T-helper 1 cell treated with Interleukin-12 subunit alpha and Interleukin-12 subunit beta and Interleukin-4 antibody, amounts not matched to agents 30 μg/mL and 1 μg/mL, for 36 hours (primary cell): ENCODE results near the gene TAS2R60.
"Not testable (repeated sequence)": the region's sequence is repeated elsewhere in the genome, so short reads cannot be mapped to it uniquely, and the experiment has no call there.

Source experiments
- H3K27ac Mint-ChIP-seq: one replicate; pipeline ENCODE4 v1.8.0; 2021; ENCODE audit warnings: mild to moderate bottlenecking, mixed read lengths
- H3K27me3 Mint-ChIP-seq: one replicate; pipeline ENCODE4 v1.8.0; 2021; ENCODE audit warnings: low read depth, mixed read lengths
- H3K36me3 Mint-ChIP-seq: one replicate; pipeline ENCODE4 v1.8.0; 2021; ENCODE audit warnings: low read depth, mixed read lengths
- H3K4me1 Mint-ChIP-seq: one replicate; pipeline ENCODE4 v1.8.0; 2021; ENCODE audit warnings: low read depth, mixed read lengths
- H3K4me3 Mint-ChIP-seq: one replicate; pipeline ENCODE4 v1.8.0; 2021; ENCODE audit warnings: mild to moderate bottlenecking, moderate library complexity, mixed read lengths
- H3K9me3 Mint-ChIP-seq: one replicate; pipeline ENCODE4 v1.8.0; 2021; ENCODE audit warnings: mixed read lengths

Gene TAS2R60

DNA sequence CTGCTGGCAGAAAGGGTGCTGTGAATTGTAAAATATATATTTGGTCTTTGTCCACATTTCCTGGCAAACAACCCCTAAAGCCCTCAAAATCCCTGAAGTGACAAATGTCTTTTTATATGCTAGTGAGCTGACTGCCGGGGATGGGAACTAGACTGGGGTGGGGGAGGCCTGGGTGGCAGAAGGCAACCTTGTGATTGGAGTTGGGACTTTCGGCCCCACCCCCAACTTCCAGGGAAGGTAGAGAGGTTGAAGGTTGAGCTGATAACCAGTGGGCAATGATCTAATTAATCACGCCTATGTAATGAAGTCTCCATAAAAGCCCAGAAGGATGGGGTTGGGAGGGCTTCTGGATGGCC is 37.3 kb upstream of the TAS2R60 start:
- Mint-ChIP-seq H3K27ac (no peak overlapping the region), H3K4me1 (peaks cover 23% of the 10 kb centered on the region), H3K9me3 (no peaks in the 10 kb centered on the region), H3K36me3 (no peaks in the 10 kb centered on the region), H3K27me3 (peaks cover 51% of the 10 kb centered on the region), H3K4me3 (no peak overlapping the region)

DNA sequence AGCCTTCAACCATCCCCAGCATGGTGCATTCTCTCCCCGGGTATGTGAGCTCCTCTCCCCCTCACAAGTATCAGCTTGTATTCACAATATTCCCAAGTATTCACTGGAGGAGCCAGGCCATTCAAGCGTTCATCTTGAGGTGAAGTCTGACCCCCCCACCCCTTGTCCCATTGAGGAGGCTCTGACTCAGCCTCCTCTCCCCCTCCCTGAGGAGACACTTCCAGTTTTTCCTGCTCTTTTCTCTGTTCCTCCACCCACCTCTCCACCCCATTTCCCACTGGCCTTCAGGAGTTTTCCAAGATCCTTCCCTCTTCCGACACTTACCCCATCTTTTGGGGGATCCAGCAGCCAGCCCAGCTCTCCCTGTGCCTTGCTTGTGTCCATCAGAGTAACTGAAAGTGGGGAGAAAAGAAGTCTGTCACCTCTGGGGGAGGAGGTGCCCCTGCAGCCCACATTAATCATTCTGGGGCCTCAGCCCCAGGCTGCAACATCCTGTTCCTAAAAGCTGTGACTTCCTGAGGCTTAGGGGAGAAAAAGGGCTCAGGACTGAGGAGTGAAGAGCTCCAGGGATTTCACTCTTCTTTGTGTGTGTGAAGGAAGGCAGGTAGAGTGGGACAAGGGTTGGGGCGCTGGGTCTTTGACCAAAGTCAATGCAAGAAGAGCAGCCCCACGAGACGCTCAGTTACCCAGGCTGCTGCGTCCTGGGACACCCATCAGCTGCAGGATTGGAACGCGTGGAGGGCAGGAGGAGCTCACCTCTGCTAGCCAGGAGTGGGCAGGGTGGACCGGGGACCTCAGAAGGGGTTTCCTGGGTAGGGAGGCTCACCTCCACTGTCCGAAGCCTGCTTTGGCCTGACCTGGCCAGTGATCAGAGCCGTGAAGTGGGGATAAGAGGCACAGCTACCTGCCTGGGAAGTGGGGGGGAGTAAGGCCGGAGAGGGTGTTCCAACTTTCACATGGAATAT is 35.7 kb upstream of the TAS2R60 start:
- H3K4me3 Mint-ChIP-seq = peak overlapping the region; percentile 69
- H3K9me3 Mint-ChIP-seq = no peaks in the 10 kb centered on the region
- peak overlapping the region; percentile 16 for H3K27ac Mint-ChIP-seq
- peaks cover 23% of the 10 kb centered on the region for H3K4me1 Mint-ChIP-seq
- no peaks in the 10 kb centered on the region for H3K36me3 Mint-ChIP-seq
- H3K27me3 Mint-ChIP-seq = peaks cover 52% of the 10 kb centered on the region

DNA sequence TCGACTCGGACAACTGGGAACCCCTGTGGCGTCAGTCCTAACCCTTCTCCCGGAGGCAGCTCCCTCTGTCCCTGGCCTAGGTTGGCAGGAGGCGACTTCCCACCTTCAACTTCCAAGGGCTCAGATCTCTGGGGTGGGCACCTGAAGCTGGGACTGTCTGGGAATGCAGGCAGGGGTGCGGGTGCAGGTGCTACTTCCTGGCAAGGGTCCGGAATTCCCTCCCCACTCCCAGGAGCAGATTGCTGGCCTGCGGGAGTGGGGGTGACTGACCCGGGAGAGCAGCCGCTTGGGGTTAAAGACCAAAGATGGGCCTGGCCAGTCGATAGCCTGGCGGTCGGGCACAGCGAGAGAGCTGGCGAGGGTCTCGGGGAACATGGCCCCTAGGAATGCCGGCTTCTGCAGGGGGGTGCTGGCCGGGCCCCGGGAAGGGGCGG is 35.0 kb upstream of the TAS2R60 start:
- Mint-ChIP-seq H3K4me3 (peak overlapping the region; percentile 69), H3K27me3 (peaks cover 51% of the 10 kb centered on the region), H3K27ac (no peak overlapping the region), H3K9me3 (no peaks in the 10 kb centered on the region), H3K4me1 (peaks cover 23% of the 10 kb centered on the region), H3K36me3 (no peaks in the 10 kb centered on the region)

GRCh38 chr7:143408686-143409561 is 34.3 kb upstream of the TAS2R60 start, which contains the start of gene EPHA1:
Gene EPHA1 (minus strand): TSS chr7:143408856. CDS start chr7:143408805, 51 bp downstream.
- H3K9me3 Mint-ChIP-seq = no peaks in the 10 kb centered on the region
- H3K4me3 Mint-ChIP-seq = peak within 1 kb of the TSS; percentile 69
- H3K4me1 Mint-ChIP-seq = peaks cover 23% of the 10 kb centered on the region
- H3K27ac Mint-ChIP-seq = peak within 1 kb of the TSS; percentile 16
- H3K36me3 Mint-ChIP-seq = no peaks in the 10 kb centered on the region
- H3K27me3 Mint-ChIP-seq = peaks cover 45% of the 10 kb centered on the region

GRCh38 chr7:143410521-143411004 is 32.7 kb upstream of the TAS2R60 start:
- Mint-ChIP-seq H3K9me3 (no peaks in the 10 kb centered on the region), H3K36me3 (no peaks in the 10 kb centered on the region), H3K27me3 (peaks cover 52% of the 10 kb centered on the region), H3K4me1 (peaks cover 23% of the 10 kb centered on the region), H3K4me3 (no peak overlapping the region), H3K27ac (no peak overlapping the region)

GRCh38 chr7:143411976-143412708 is 31.1 kb upstream of the TAS2R60 start:
- H3K27ac Mint-ChIP-seq = no peak overlapping the region
- H3K9me3 Mint-ChIP-seq = no peaks in the 10 kb centered on the region

GRCh38 chr7:143413123-143413522 is 30.1 kb upstream of the TAS2R60 start:
- Mint-ChIP-seq H3K4me3 (no peak overlapping the region), H3K36me3 (no peaks in the 10 kb centered on the region), H3K9me3 (no peaks in the 10 kb centered on the region), H3K4me1 (peaks cover 17% of the 10 kb centered on the region), H3K27ac (no peak overlapping the region), H3K27me3 (peaks cover 33% of the 10 kb centered on the region)

More at GRCh38 chr7:143411976-143412708, 31.1 kb upstream of the TAS2R60 start:
- Mint-ChIP-seq H3K4me3 (no peak overlapping the region), H3K4me1 (peaks cover 27% of the 10 kb centered on the region), H3K27me3 (peaks cover 42% of the 10 kb centered on the region), H3K36me3 (no peaks in the 10 kb centered on the region)

DNA sequence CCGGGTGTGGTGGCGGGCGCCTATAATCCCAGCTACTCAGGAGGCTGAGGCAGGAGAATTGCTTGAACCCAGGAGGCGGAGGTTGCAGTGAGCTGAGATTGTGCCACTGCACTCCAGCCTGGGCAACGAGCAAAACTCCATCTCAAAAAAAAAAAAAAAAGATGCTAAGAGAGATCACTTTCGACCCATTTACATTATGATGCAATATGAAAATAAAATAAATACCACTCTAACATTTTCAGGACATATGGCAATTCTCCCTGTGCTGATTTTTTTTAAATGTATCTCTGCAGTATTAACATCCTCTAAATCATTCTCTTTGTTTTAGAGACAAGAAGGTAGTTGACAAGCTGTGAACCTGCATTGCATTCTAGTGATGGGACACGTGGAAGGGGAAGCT is 28.0 kb upstream of the TAS2R60 start:
- not testable (repeated sequence) for H3K4me1 Mint-ChIP-seq, H3K9me3 Mint-ChIP-seq, H3K27ac Mint-ChIP-seq, H3K4me3 Mint-ChIP-seq, H3K36me3 Mint-ChIP-seq
- peaks cover 40% of the 10 kb centered on the region for H3K27me3 Mint-ChIP-seq

- H3K4me1 Mint-ChIP-seq = peaks cover 6% of the 10 kb centered on the region
- no peak overlapping the region for H3K27ac Mint-ChIP-seq
- H3K4me3 Mint-ChIP-seq = no peak overlapping the region
- H3K36me3 Mint-ChIP-seq = no peaks in the 10 kb centered on the region
- H3K9me3 Mint-ChIP-seq = no peaks in the 10 kb centered on the region
- H3K27me3 Mint-ChIP-seq = peaks cover 40% of the 10 kb centered on the region
Measured at GRCh38 chr7:143415742-143416397, 27.4 kb upstream of the TAS2R60 start.

DNA sequence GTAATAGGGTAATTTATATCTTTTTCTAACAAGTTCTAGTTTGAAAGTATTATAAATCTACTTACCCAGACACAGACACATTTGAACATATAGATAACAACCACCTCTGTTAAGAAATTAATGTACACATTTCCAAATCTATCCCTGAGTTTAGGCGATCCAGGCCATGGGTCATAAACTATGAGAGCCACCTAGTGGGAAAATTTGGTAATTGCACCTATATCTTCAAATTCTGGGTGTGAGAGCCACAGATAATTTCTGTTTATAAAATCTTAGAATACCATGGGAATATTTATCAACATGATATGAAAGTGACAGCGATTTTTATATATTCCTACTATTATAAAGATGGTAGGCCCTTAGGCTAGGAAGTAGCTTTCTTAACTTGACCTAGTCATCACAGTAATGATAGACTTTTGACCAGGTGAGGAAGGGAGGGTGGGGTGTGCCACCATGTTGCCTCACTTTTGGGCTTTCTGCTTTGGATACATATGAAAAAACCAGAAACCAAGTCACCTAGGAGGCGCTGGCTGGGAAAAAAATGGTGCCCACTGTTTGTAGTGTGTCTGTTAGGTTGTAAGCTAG is 26.6 kb upstream of the TAS2R60 start:
- H3K27me3 Mint-ChIP-seq = peaks cover 40% of the 10 kb centered on the region
- peaks cover 6% of the 10 kb centered on the region for H3K4me1 Mint-ChIP-seq
- no peak overlapping the region for H3K27ac Mint-ChIP-seq
- H3K4me3 Mint-ChIP-seq = no peak overlapping the region
- no peaks in the 10 kb centered on the region for H3K9me3 Mint-ChIP-seq
- H3K36me3 Mint-ChIP-seq = no peaks in the 10 kb centered on the region

DNA sequence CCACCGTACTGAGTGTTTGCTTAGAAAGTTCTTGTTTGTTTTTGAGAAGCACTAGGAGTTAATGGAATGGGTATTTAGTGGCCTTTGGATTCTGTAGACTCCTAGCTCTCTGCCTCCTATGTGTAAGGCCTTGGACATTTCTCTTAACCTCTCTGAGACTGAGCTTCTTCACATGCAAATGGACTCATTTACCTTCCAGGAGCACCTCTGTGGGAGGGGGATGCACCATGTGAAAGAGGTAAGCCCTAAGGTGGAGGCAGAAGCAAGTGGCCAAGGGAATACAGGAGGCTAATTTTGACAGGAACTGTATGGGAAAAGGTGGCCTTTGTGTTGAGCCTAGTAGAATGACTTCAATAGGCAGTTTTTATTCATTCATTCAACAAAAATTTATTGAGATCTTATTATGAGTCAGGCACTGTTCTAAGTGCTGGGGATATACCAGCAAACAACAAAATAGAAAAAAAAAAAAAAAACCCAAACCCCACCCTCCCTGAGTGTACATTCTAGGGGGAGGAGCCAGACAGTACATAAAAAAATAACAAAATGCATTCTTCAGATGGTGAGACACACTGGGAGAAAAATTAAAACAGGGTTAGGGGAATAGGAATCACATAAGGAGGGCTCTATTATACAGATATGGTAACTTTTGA is 25.4 kb upstream of the TAS2R60 start:
- Mint-ChIP-seq H3K36me3 (no peaks in the 10 kb centered on the region), H3K27me3 (peaks cover 34% of the 10 kb centered on the region), H3K4me1 (peaks cover 6% of the 10 kb centered on the region), H3K9me3 (no peaks in the 10 kb centered on the region), H3K4me3 (no peak overlapping the region), H3K27ac (no peak overlapping the region)

DNA sequence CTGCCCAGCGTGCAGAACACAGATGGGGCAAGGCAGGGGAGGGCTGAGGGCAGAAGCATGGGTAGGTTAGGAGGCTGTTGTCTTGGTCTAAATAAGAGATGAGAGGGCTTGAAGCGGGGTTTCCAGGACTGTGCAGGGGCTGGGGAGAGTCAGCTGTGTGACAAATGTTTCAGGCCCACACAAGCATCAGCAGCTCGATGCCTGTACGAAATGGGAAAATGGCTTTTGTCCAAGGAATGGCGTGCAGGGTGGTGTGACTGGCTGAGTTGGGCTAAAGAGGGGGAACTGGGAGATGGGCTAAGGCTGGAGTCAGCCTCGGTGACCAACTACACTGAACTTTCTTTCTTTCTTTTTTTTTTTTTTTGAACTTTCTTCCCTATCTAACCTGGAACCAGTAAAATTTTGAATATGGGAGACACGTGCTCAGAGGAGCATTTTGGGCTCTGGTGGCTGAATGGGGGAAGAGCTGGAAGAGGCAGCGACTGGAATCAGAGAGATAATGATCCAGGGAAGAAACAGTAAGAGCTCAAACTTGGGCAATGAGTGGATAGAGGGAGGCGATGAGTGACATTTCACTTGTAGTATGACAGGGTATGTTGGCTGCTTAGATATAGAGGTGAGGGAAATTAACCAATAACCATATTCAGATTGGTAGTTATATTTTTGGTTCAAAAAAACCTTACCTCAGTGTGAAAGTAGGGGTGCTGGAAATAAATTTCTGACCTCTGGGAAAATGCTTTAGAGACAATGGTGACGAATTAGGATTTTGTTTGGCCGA is 24.4 kb upstream of the TAS2R60 start:
- H3K9me3 Mint-ChIP-seq = no peaks in the 10 kb centered on the region
- no peak overlapping the region for H3K27ac Mint-ChIP-seq
- no peak overlapping the region for H3K4me3 Mint-ChIP-seq
- peaks cover 34% of the 10 kb centered on the region for H3K27me3 Mint-ChIP-seq
- no peaks in the 10 kb centered on the region for H3K36me3 Mint-ChIP-seq
- peaks cover 6% of the 10 kb centered on the region for H3K4me1 Mint-ChIP-seq
